ENCODE data around the gene ATXN1. TPM values are rescaled to one million over a fixed set of nuclear protein-coding genes. Genes with fewer than 3 reads are reported as not detected.
A peak's percentile ranks its signal among the peaks of the same experiment; 100 is the strongest.
"Not testable (repeated sequence)": the region's sequence is repeated elsewhere in the genome, so short reads cannot be mapped to it uniquely, and the experiment has no call there.

Gene ATXN1
- total RNA-seq, 3 donors from 2014 or later = 30.4 to 87.3 (median 50.1) TPM

DNA sequence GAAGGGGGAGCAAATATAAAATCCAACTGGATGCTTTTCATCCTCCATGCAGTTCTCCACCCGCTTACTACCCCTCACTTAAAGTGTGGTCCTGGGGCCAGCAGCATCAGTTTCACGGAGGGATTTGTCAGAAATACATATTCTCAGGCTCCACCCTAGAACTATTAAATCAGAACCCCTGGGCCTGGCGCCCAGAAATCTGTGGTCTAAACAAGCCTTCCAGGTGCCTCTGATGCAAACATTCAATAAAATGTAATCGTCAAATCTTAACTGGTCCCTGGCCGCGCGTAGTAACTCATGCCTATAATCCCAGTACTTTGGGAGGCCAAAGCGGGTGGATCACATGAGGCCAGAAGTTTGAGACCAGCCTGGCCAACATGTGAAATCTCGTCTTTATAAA, 47.7 kb downstream of the ATXN1 start:
- Histone ChIP-seq H3K36me3 (ENCODE audit: low read depth) (no peaks in the 10 kb centered on the region), H3K9me3 (no peaks in the 10 kb centered on the region), H3K4me1 (ENCODE audit: low read depth) (peaks cover 6% of the 10 kb centered on the region), H3K4me3 (no peak overlapping the region)
- intact Hi-C loops (cut with DNase I, micrococcal nuclease) = no loop called here
- ATAC-seq = no peak
- TF ChIP-seq, protein P1, sequence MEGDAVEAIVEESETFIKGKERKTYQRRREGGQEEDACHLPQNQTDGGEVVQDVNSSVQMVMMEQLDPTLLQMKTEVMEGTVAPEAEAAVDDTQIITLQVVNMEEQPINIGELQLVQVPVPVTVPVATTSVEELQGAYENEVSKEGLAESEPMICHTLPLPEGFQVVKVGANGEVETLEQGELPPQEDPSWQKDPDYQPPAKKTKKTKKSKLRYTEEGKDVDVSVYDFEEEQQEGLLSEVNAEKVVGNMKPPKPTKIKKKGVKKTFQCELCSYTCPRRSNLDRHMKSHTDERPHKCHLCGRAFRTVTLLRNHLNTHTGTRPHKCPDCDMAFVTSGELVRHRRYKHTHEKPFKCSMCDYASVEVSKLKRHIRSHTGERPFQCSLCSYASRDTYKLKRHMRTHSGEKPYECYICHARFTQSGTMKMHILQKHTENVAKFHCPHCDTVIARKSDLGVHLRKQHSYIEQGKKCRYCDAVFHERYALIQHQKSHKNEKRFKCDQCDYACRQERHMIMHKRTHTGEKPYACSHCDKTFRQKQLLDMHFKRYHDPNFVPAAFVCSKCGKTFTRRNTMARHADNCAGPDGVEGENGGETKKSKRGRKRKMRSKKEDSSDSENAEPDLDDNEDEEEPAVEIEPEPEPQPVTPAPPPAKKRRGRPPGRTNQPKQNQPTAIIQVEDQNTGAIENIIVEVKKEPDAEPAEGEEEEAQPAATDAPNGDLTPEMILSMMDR (IDR thresholded peaks at IDR 0.05) = no peak
- no peak for DNase-seq

DNA sequence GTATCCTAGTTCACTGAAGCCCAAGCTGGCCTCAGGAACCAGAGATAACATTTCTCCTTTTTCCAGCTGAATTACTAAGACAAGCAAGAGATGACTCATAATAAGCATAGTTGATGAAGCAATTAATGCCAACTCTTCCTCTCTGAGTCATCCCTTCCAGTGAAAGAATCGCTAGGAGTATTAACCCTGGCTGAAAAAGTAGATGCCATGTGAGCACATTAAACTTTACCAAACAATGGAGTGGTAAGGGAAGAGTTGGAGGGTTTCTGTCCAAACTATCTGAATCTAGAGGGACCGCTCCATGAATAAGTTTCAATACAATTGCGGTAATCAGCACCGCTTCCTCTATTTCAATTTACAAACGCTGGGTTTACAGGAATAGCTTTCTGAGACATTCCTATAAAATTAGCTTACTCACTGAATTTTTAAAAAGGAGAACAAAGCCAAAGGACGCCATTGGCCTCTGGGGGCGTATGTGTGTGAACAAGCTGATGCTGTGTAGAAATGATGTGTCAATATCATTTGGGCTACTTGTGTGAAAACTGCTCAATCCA, 48.3 kb downstream of the ATXN1 start:
- TF ChIP-seq, protein P1 (IDR thresholded peaks at IDR 0.05) = no peak
- DNase-seq (peak in 1 of 3 donors; percentile 44), ATAC-seq (peak; percentile 64)
- intact Hi-C loops (cut with DNase I, micrococcal nuclease) = no loop called here
- Histone ChIP-seq H3K36me3 (ENCODE audit: low read depth) (no peaks in the 10 kb centered on the region), H3K4me1 (ENCODE audit: low read depth) (peaks cover 6% of the 10 kb centered on the region), H3K9me3 (no peaks in the 10 kb centered on the region), H3K4me3 (no peak overlapping the region)

DNA sequence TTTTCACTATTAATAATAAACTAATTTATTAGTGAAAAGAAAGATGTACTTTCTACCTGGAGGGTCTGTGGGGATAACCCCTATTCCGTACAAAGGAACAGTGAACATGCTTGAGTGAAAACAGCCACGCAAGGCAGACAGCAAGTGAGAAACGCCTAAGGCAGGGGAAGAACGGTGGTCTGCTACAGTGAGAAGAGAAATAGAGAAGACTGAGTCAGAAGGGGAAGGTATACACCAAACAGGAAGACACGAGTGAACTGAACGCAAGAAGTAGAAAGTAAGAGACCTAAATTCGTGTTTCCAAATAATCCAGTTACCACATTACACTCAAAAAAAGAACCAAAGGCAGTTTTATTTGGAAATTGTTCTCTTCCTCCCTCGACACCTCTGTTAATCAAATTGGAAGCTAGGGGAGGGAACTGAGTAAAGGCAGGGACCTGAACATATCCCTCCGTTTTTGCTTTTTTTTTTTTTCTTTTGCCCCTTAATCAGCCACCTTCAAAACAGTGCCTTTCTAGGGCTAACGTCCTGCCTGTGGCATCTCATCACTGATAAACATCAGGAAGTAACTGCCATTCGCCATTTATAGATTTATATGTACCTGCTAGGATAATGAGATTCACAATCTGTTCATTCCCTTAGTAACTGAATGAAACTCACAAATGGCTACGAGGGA, 48.9 kb downstream of the ATXN1 start:
- ATAC-seq (peak; percentile 51), DNase-seq (no peak)
- TF ChIP-seq, protein P1 (IDR thresholded peaks at IDR 0.05) = no peak
- Histone ChIP-seq H3K36me3 (ENCODE audit: low read depth) (no peaks in the 10 kb centered on the region), H3K9me3 (no peaks in the 10 kb centered on the region), H3K4me3 (no peak overlapping the region), H3K4me1 (ENCODE audit: low read depth) (peaks cover 6% of the 10 kb centered on the region)
- intact Hi-C loops (cut with DNase I, micrococcal nuclease) = no loop called here

DNA sequence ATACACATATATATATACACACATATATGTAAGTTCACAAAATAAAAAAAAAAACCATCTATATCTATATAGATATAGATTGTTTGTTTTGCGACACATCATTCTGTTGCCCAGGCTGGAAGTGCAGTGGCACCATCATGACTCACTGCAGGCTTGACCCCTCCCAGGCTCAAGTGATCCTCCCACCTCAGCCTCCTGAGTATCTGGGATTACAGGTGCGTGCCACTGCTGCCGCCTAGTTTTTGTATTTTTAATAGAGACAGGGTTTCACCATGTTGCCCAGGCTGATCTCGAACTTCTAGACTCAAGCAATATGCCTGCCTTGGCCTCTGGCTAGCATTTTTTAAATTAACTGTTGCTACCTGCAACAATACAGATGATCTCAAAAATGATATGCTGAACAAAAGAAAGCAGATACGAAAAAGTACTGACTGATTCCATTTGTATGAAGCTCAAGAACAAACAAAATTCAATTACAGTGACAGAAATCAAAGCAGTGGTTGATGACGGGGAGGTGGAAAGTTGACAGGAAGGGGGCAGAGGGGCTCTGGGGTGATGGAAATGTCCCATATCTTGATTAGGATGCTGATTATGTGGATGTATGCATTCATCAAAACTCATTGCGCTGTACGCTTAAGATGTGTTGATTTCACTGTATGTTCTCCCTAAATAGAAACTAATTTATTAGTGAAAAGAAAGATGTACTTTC, 49.6 kb downstream of the ATXN1 start:
- no peaks in the 10 kb centered on the region for H3K36me3 ChIP-seq (ENCODE audit: low read depth)
- ATAC-seq = peak; percentile 80
- DNase-seq = no peak
- no peaks in the 10 kb centered on the region for H3K9me3 ChIP-seq
- intact Hi-C loops (cut with DNase I, micrococcal nuclease) = no loop called here
- no peak overlapping the region for H3K4me3 ChIP-seq
- H3K4me1 ChIP-seq (ENCODE audit: low read depth) = peaks cover 6% of the 10 kb centered on the region
- TF ChIP-seq, protein P1 (IDR thresholded peaks at IDR 0.05) = no peak

DNA sequence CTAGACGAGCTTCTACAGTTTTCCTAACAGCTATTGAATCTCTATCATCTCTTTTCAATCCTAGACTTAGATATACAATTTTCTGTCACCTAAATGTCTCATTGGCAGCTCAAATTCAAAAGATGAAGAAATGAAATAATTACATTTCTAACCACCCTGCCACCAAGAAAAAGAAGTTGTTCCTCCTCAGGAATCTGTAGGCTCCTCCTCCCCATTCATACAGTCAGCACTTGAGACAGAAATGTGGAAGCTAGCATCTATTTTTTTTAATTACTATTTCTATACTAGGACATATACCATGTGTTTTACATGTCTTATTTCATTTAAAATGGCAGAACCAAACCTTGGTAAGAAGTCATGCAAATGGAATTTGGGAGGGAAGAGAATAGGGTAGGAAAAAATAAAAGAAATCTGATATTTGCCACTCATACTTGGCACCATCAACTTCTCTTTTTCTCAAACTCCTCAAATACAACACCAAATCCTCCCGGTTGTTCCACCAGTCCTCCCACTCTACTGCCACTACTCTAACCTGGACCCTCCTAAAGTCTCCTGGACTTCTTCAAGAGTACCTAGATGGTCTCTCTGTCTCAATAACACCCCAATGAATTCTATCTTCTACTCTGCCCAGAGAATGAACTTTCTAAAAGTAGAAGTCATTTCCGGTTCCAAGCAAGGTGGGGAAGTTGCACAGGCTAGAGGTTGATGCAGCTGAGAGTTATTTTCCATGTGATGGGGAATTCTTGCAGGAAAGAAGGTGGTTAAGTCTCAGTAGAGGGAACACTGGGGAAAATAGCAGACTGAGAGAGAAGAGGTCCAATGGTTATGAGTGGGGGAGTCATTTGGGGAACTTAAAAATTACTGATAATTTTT, 54.1 kb downstream of the ATXN1 start:
- intact Hi-C loops (cut with DNase I, micrococcal nuclease) = no loop called here
- Histone ChIP-seq H3K4me1 (ENCODE audit: low read depth) (no peaks in the 10 kb centered on the region), H3K36me3 (ENCODE audit: low read depth) (no peaks in the 10 kb centered on the region), H3K4me3 (no peak overlapping the region), H3K9me3 (no peaks in the 10 kb centered on the region)
- no peak for DNase-seq
- TF ChIP-seq, protein P1 (IDR thresholded peaks at IDR 0.05) = no peak
- ATAC-seq = no peak

DNA sequence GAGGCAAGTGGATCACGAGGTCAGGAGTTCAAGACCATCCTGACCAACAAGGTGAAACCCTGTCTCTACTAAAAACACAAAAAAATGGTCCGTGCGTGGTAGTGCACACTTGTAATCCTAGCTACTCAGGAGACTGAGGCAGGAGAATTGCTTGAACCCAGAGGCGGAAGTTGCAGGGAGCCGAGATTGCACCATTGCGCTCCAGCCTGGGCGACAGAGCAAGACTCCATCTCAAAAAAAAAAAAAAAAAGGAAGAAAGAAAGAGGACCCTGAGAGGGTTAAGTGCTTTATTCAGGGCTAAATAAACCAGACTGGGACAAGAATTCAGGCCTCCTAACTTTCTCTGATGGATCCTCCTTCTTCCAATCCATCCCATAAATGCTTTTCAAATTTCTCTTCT, 54.8 kb downstream of the ATXN1 start:
- H3K4me1 ChIP-seq (ENCODE audit: low read depth); H3K36me3 ChIP-seq (ENCODE audit: low read depth); ATAC-seq; H3K9me3 ChIP-seq; H3K4me3 ChIP-seq; intact Hi-C loops (cut with DNase I, micrococcal nuclease): not testable (repeated sequence)
- DNase-seq = peak in 1 of 3 donors; percentile 63

Data from mucosa of descending colon (tissue), 3 donors.